A549 treated with Hydrocortisone at 1 μM for 4 hours (cell line): ENCODE results near the gene TBR1. TPM values are rescaled to one million over a fixed set of nuclear protein-coding genes. Genes with fewer than 3 reads are reported as not detected.

Experiments used
- total RNA-seq: library from RNA; stranded (reverse); fragments of 200-300 nt; extraction: Qiagen RNA extraction; gene quantifications from 5 replicates; pipeline ENCODE4 v1.2.3, GENCODE V29; 2022

The TBR1 gene
- 0.03 to 0.07 TPM (median 0.04 TPM) in 4 of 5 replicates, not detected in the other for total RNA-seq

GRCh38 chr2:161415987-161416707, at the start of gene TBR1:
Gene TBR1 (plus strand): TSS chr2:161416297. CDS start chr2:161416411, 114 bp downstream.

Other genes starting within 250 kb of the TBR1 start
- 95.6 to 121 TPM (median 102 TPM) in 5 replicates for gene PSMD14, start 107.9 kb upstream of the TBR1 start, total RNA-seq
- not detected in 5 replicates for gene SLC4A10, start 208.1 kb downstream of the TBR1 start, total RNA-seq